ENCODE data around the gene SLC26A1.

DNA sequence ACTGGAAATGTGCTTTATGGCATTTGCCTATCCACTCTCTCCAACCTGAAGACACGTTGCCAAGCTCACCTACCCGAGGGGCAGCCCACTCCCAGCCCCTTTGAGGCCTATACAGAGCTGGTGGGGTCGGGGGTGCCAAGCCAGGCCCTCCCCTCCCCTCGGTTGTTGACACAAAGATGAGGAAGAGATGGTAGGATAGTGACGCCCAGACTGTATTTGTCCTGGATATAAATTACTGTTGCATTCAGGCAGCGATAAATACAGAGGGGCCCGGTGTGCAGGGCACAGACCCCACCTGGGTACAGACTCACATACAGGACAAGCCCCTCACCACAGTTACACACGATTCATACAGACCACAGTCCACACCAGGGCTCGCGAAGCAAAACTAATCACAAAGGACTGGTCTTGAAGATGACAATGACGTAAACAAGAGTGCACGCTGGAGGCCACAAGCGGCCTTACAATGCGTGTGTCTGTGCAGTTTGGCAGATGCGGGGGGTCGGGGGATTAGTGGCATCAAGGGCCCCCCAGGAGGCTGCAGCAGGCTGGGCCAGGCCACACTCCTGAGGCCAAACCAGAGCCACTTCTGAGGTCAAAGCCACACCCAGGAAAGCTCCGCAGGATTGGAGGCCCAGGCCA, 34.4 kb downstream of the SLC26A1 start:
- TF ChIP-seq SUZ12 (IDR thresholded peaks at IDR 0.05; ENCODE audit: extremely low read depth, insufficient read depth, insufficient read length), result no peak
- TF ChIP-seq ZNF274 (IDR thresholded peaks at IDR 0.05; ENCODE audit: low read depth, low read length), result no peak
- TF ChIP-seq YY1 (IDR thresholded peaks at IDR 0.05; ENCODE audit: insufficient read depth, insufficient read length), result no peak

Measured in NT2/D1 (cell line).